A172 (cell line): ENCODE data around the gene ZNF155. TPM values are rescaled to one million over a fixed set of nuclear protein-coding genes. Genes with fewer than 3 reads are reported as not detected.
A peak's percentile ranks its signal among the peaks of the same experiment; 100 is the strongest.
"Not testable (repeated sequence)": the region's sequence is repeated elsewhere in the genome, so short reads cannot be mapped to it uniquely, and the experiment has no call there.

ENCODE experiments used
- DNase-seq: peaks from one replicate; pipeline ENCODE4 v3.0.0-alpha.2; 2015; ENCODE audit warnings: low spot score
- total RNA-seq: library from RNA; depleted of rRNA; stranded (reverse); fragments of >200 nt; shearing (Covaris generic); gene quantifications from 2 replicates; pipeline ENCODE4 v1.2.3, GENCODE V29; 2014; rRNA removed

ZNF155 gene
- 5.1 and 5.8 TPM in 2 replicates for total RNA-seq

DNA sequence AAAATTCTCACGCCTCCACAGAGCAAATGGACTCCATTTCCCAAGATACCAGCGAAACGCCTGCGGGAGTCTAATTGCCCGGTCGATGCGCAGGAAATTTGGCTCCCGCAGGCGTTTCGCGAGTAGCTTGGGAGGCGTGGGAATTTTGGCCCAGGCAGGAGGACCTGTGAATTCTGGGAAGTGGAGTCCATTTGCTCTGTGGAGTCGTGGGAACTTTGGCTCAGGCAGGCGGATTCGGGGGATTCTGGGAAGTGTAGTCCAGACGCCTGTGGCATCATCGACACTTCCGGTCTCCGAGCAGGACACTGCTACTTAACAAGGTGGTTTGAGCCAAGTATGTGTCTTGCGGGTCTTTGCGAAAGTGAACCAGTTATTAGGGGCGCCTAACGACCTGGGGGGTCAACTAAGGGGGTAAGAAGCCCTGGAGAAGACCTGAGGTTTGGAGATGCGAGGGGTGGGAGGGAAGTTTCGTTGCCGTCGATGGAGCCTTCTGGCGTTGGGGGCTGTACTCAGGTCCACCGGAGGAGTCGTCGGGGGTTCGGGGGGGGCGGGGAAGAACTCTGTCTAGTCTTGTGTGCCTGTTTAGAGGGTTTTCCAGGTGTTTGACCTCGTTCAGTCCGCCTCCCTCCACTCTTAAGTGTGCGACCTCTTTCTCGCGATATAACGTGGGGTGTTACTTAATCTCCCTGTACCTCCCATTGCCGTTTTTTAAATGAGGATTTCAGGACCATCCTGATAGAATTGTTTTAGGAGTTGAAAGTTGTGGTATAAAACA is at the start of gene ZNF155:
Gene ZNF155 (plus strand): TSS at position 277 of the 775 bp plus-strand sequence. CDS start 4,356 bp downstream, outside the sequence.
- peak; percentile 98 for DNase-seq

DNA sequence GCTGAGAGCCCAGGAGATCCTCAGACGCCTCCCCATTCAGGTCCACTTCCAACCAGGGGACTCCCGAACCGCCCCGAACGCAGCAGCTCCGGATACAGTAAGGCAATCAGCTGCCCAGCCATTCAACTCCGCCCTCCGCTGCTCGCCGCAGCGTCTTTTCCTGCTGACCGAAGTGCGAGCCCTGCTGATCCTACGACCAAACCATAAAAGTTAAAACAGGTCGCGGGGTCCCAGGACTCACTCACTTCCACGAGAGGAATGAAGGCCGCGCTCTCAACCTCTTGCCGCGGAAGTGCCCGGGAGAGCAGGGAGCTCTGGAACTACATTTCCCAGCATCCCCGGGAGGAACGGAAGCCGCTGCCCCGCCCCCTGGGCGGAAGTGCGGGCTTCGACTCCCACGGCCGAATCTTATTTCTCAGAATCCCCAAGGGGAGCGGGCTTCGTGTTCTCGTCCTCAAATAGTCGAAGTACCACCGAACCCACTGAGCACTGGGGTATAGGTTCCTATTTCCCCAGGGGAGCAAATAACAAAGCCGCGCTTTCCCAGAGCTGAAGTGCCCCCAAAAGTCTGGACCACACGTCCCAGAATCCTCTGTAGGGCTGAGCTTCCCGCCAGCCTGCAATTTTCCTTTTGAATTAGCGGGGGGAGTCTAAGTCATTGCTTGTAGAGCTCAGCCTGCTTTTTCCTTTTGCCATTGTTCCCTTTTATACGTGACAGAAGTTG is 48.8 kb upstream of the ZNF155 start, which contains the start of gene ZNF45:
Gene ZNF45 (minus strand): TSS at position 298 of the 724 bp plus-strand sequence. CDS start 13,097 bp downstream, outside the sequence.
- DNase-seq = peak; percentile 82

- no peak for DNase-seq
These were observed 47.8 kb upstream of the ZNF155 start for GRCh38 chr19:43936188-43936587.

DNA sequence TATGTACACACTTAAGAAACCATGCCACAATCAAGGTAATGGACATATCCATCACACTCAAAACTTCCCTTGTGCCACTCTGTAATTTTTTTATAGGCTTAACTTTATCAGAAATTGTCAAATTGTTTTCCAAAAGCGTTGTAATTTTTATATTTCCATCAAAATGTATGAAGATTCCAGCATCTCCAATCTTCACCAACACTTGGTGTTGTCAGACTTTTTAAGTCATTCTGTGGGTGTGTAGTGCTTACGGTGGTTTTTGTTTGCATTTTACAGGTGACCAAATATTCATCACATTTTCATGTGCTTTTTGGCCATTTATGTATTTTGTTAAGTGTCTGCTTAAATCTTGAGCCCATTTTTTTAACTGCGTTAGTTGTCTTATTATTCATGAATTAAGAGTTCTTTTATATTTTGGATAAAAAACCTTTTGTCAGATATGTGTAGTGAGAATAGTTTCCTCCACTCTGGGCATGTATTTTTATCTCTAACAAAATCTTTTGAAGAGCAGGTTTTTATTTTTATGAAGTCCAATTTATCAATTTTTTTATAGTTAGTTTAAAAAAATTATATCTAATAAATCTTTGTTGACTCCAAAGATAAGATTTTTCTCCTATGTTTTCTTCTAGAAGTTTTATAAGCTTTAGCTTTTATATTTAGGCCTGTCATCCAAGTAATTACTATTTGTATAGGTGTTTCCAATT is 44.3 kb upstream of the ZNF155 start:
- no peak for DNase-seq

DNA sequence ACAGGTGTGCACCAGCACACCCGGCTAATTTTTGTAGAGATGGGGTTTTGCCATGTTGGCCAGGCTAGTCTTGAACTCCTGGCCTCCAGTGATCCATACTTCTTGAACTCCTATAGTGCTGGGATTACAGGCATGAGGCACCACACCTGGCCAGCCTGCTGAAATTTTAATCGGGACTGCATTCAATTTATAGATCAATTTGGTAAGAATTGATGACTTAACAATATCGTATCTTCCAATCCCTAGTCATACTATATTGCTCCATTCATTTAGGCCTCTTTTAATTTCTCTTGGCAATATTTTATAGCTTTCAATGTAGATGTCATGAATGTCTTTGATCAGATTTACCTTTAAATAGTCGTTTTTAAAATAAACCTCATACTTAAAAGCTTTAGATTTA is 43.3 kb upstream of the ZNF155 start:
- no peak for DNase-seq

- DNase-seq = no peak
These were observed 42.8 kb upstream of the ZNF155 start for GRCh38 chr19:43941209-43941608.

GRCh38 chr19:43947412-43947811 is 36.6 kb upstream of the ZNF155 start:
- DNase-seq = not testable (repeated sequence)

GRCh38 chr19:43949803-43950202 is 34.2 kb upstream of the ZNF155 start:
- not testable (repeated sequence) for DNase-seq

GRCh38 chr19:43950834-43951645 is 32.9 kb upstream of the ZNF155 start, which contains the start of gene ZNF221:
ZNF221 (plus strand) TSS chr19:43951228; CDS start chr19:43962727, 11,499 bp downstream.
- DNase-seq = peak; percentile 97

DNA sequence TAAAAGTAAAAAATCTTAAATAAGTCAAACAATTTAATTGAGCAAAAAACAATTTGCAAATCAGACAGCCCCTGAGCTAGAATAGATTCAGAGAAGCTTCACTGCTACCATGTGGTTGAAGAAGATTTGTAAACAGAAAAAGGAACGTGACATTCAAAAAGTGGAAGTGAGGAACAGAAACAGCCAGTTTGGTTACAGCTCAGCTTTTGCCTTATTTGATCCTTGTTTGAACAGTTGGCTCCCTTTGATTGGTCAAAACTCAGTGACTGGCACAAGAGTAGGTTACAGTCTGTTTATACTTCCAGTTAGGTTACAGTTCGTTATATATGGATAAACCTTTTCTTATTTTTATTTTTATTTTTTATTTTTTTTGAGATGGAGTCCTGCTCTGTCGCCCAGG is 27.2 kb upstream of the ZNF155 start:
- no peak for DNase-seq

DNA sequence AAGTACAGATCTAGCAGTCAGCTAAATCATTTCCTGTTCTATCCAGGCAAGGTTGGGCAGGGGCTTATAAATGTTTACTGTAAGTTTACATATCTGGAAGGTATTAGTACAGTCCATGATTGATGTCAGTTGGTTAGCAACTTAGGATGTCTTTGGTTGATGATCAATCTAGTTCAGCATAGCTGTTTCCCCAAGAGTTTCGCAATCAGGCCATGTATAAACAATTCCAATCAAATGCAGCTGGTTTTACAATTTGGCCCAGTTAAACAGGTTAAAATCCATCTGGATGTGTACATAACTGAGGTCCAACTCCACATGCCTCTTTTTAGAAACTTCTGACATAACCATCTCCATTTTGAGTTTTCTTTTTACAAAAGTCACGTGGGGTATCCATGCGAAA is 26.1 kb upstream of the ZNF155 start:
- no peak for DNase-seq

GRCh38 chr19:43960411-43960810 is 23.6 kb upstream of the ZNF155 start:
- no peak for DNase-seq

DNA sequence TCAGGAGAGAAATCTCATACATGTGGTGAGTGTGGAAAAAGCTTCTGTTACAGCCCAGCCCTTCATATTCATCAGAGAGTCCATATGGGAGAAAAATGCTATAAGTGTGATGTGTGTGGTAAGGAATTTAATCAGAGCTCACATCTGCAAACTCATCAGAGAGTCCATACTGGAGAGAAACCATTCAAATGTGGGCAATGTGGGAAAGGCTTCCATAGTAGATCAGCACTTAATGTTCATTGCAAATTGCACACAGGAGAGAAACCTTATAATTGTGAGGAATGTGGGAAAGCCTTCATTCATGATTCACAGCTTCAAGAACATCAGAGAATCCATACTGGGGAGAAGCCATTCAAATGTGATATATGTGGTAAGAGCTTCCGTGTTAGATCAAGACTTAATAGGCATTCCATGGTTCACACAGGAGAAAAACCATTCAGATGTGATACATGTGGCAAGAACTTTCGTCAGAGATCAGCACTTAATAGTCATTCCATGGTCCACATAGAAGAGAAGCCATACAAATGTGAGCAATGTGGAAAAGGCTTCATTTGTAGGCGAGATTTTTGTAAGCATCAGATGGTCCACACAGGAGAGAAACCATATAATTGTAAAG is 17.8 kb upstream of the ZNF155 start:
- DNase-seq = no peak

DNA sequence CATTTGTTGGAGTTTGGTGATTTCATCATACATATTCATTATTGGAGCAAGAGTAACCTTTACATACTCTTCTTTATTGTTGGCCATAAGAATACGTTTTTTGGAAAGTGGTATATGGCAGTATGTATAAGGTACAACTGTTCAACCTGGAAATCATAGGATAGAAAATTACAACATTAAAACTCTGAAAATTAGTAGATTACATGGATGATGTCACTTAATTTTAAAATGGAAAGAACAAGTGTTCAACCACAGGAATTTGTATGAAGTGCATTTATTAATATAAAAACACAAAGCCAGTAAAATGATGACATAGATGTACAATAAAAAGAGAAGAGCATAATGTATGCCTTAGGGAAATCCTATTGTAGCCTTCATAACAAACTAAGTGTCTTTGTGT is 7.3 kb upstream of the ZNF155 start:
- no peak for DNase-seq

GRCh38 chr19:43983544-43983911 is 460 bp upstream of the ZNF155 start:
- peak; percentile 2 for DNase-seq

GRCh38 chr19:43984687-43985000 is 656 bp downstream of the ZNF155 start:
- DNase-seq = no peak

GRCh38 chr19:43997631-43998290 is 13.8 kb downstream of the ZNF155 start:
- DNase-seq = peak; percentile 28

- DNase-seq = no peak
These were observed 18.2 kb downstream of the ZNF155 start for GRCh38 chr19:44002212-44002565.

GRCh38 chr19:44002566-44003460 is 18.8 kb downstream of the ZNF155 start, which contains the start of gene ZNF230:
ZNF230 (plus strand) TSS chr19:44002957; CDS start chr19:44007079, 4,122 bp downstream.
- DNase-seq = peak; percentile 95
